Mononuclear cell (primary cell): Measurements from ENCODE around the gene NEURL1B. TPM values are rescaled to one million over a fixed set of nuclear protein-coding genes. Genes with fewer than 3 reads are reported as not detected.

Experiments used
- H3K27me3 ChIP-seq: 2 replicates; pipeline ENCODE4 v1.6.0; 2011; ENCODE audit warnings: low read length, control low read depth; ENCODE audit not compliant: insufficient read depth
- H3K4me1 ChIP-seq: 2 replicates; pipeline ENCODE4 v1.5.1; 2011; ENCODE audit warnings: mild to moderate bottlenecking, low read length, control low read depth; ENCODE audit not compliant: insufficient read depth
- H3K4me3 ChIP-seq: 2 replicates; pipeline ENCODE4 v1.5.1; 2011; ENCODE audit warnings: mild to moderate bottlenecking, low read length, moderate library complexity
- H3K9me3 ChIP-seq: 2 replicates; pipeline ENCODE4 v1.5.1; 2011; ENCODE audit warnings: low read depth, mild to moderate bottlenecking, control low read depth, low read length
- total RNA-seq: library from RNA; depleted of rRNA; stranded (reverse); fragments of >200 nt; gene quantifications from one replicate; pipeline ENCODE4 v1.2.3, GENCODE V29; 2012

NEURL1B gene
- total RNA-seq, 1 donor = 0.10 TPM

DNA sequence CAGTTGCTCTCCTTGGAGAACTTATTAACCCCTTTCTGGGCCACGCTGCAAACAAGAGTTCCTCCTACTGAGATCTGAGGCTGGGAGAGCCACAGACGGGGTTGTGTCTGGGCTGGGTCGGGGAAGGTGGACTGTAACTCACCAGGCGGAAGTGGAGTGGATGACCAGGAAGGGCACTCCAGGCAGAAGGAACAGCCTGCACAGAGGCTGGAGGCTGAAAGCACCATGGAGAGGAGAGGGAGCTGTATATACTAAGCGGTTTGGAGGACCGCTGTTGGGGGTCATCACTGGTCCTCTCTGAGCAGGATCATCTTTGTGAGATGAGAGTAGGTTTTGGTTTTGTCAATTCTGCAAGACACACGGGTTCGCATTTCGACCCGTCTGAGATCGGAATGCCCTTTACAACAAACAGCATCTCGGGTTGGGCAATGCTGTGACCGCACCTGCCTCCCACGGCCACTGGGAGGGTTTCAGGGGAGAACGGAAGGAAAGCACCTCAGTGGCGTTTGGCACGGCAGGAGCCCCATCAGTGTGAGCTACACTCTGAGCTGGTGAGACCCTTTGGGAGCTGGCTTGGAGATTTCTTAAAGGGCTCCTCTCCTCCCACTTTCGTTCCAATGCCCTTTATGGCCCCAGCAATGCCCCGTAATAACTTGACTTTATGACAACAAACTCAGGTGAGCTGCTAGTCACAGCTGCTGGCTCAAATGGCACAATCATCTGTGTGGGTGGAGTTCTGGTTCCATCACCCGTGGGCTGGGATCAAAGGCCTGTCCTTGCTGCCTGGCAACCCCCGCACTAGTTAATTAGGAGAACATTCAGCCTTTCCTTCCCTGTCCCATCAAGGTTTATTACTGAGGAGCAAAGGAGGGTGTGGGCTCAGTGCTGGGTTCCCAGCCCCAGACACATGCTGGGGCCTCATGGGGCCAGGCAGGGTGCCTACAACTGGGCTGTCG lies 18.7 kb upstream of the NEURL1B start:
- Histone ChIP-seq H3K9me3 (no peaks in the 10 kb centered on the region), H3K27me3 (no peaks in the 10 kb centered on the region), H3K4me3 (no peak overlapping the region), H3K4me1 (no peaks in the 10 kb centered on the region)

DNA sequence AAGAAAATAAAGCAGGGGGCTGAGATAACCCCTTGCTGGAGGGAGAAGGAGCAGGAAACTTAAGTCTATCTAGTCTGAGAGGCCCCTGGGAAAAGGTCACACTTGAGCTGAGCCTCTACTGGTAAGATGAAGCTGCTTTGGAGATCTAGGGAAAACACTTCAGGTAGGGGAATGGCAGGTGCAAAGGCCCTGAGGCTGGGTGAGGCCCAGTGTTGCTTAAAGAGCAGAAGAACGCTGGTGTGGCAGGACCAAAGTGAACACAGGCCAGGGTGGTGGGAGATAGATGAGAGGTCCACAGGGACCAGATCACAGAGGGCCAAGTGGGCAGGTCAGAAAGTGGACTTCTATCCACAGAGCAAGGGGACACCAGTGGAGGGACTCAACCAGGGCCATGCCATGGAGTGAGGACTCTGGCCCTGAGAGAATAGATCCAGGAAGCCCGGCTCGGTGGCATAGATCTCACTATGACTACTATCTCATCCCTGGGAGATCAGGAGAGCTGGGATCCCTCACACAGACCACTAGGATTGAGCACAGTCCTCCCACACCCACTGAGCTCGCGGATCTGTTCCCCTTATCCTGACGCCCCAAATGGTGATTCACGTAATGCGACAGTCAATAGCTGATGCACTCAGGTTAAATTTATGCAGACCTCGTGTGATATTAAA lies 17.6 kb upstream of the NEURL1B start:
- no peaks in the 10 kb centered on the region for H3K4me1 ChIP-seq
- no peaks in the 10 kb centered on the region for H3K27me3 ChIP-seq
- no peak overlapping the region for H3K4me3 ChIP-seq
- no peaks in the 10 kb centered on the region for H3K9me3 ChIP-seq

- H3K4me3 ChIP-seq = no peak overlapping the region
- H3K4me1 ChIP-seq = no peaks in the 10 kb centered on the region
- H3K9me3 ChIP-seq = no peaks in the 10 kb centered on the region
- no peaks in the 10 kb centered on the region for H3K27me3 ChIP-seq
Measured at GRCh38 chr5:172624083-172624995, 16.7 kb upstream of the NEURL1B start.

DNA sequence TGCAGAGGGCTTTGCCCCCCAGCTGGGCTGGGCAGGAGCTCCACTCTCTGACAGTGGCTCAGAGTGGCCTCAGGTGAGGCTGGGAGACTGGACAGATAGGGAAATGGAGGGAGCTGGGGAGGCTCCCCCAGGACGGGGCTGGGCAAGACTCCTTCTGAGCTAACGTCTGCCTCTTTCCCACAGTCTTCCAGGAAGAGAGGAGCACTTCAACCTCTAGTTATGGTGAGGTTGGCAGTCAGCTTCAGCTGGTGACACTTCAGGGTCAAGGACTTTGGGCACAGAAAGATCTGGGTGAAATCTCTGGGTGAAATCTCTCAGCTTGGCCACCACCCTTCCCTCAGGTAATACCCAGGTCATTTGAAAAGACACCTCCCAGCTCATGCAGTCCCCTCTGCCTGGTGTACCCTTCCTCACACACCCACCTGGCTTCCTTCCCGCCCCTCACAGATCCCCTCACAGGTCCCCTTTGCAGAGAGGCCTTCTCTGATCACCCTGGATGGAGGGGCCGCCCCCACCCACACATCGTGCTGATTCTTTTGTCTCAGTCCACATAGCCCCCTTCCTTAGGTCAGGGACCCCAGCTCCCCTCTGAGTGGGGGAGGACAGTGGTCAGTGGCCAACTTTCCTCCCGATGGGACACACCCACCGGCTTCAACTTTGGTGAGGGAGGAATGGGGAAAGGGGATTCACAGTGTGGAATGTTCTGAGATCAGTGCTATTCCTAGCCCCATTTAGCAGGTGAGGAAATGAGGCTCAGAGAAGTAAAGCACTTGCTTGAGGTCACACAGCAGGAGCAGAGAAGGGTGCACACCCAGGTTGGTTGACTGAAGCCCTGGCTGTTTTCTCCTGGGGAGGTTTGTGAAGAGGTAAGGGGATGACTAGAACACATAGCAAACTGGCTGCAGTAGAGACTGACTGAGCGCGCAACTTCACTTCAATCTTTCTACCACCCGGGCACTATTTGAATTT lies 15.8 kb upstream of the NEURL1B start:
- Histone ChIP-seq H3K4me1 (no peaks in the 10 kb centered on the region), H3K4me3 (no peak overlapping the region), H3K27me3 (no peaks in the 10 kb centered on the region), H3K9me3 (no peaks in the 10 kb centered on the region)

DNA sequence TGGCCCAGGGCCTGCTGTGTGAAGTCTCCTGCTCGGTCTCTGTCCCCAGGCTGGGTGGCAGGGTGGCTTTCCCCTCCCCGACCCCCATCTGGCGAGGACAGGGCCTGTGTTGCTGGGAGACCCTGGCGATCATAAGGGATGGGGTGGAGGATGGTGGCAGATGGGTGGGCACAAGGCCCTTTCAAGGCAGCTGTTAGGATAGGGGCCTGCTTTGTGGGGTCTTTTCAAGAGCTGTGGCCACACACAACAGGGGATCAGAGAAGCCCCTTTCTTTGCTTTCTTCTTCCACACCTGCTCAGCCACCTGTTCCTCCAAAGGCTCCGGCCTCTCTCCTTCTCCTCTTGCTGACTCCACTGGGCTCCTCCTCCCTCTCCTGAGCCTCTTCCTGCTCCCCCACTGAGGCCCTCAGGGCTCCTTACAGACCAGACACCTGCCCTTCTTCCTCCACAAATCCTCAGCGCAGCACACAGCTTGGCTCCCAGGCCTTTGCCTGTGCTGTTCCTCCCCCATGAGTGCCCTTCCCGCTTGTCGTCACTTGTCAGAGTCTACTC lies 15.0 kb upstream of the NEURL1B start:
- no peak overlapping the region for H3K4me3 ChIP-seq
- no peaks in the 10 kb centered on the region for H3K4me1 ChIP-seq
- no peaks in the 10 kb centered on the region for H3K9me3 ChIP-seq
- no peaks in the 10 kb centered on the region for H3K27me3 ChIP-seq

GRCh38 chr5:172630082-172630481 lies 11.0 kb upstream of the NEURL1B start:
- H3K27me3 ChIP-seq = no peaks in the 10 kb centered on the region
- no peak overlapping the region for H3K4me3 ChIP-seq
- no peaks in the 10 kb centered on the region for H3K9me3 ChIP-seq
- H3K4me1 ChIP-seq = no peaks in the 10 kb centered on the region

- Histone ChIP-seq H3K9me3 (no peaks in the 10 kb centered on the region), H3K4me3 (no peak overlapping the region), H3K4me1 (no peaks in the 10 kb centered on the region), H3K27me3 (no peaks in the 10 kb centered on the region)
Measured at GRCh38 chr5:172630482-172630881, 10.6 kb upstream of the NEURL1B start.

DNA sequence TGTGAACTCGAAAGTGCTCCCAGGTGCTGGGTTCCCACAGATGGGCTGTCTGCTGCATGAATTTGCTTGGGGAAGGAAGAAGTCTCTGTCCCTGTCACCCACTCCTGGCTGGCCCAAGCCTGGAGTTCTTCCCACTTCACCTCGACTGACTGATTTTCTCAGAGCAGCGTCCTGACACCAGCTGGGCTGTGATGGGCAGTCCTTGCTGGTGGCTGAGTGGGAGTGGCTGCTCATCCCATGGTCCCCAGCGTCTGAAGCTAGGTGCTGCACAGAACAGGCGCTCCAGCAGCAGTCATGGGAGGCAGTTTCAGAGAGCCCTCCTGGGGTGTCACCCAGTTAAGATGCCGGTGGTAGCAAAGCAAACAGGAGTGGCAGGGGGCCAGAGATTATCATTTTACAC lies 10.1 kb upstream of the NEURL1B start:
- no peaks in the 10 kb centered on the region for H3K9me3 ChIP-seq
- H3K27me3 ChIP-seq = no peaks in the 10 kb centered on the region
- no peaks in the 10 kb centered on the region for H3K4me1 ChIP-seq
- H3K4me3 ChIP-seq = no peak overlapping the region

GRCh38 chr5:172632346-172633092 lies 8.5 kb upstream of the NEURL1B start:
- Histone ChIP-seq H3K4me3 (no peak overlapping the region), H3K9me3 (no peaks in the 10 kb centered on the region)

GRCh38 chr5:172633403-172633970 lies 7.6 kb upstream of the NEURL1B start:
- Histone ChIP-seq H3K27me3 (no peaks in the 10 kb centered on the region), H3K9me3 (no peaks in the 10 kb centered on the region), H3K4me1 (no peaks in the 10 kb centered on the region), H3K4me3 (no peak overlapping the region)

More at GRCh38 chr5:172632346-172633092, 8.5 kb upstream of the NEURL1B start:
- H3K27me3 ChIP-seq = no peaks in the 10 kb centered on the region
- no peaks in the 10 kb centered on the region for H3K4me1 ChIP-seq

GRCh38 chr5:172634106-172634899 lies 6.8 kb upstream of the NEURL1B start:
- H3K4me3 ChIP-seq = no peak overlapping the region
- no peaks in the 10 kb centered on the region for H3K9me3 ChIP-seq
- H3K4me1 ChIP-seq = no peaks in the 10 kb centered on the region
- no peaks in the 10 kb centered on the region for H3K27me3 ChIP-seq

DNA sequence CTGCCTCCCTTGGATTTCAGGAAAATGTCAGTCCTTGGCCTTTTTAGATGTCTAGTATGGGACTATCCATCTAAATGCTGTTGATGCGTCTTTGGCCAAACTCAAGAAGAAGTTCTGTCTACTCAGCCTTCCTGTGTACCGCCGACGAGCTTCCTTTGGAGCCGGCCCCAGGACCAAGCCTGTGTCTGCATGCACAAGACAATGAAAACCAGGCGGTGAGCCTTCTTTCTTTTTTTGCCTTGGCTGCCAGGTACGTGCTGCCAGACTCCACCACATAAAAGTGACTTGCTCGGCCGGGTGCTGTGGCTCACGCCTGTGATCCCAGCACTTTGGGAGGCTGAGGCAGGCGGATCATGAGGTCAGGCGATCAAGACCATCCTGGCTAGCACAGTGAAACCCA lies 6.0 kb upstream of the NEURL1B start:
- no peaks in the 10 kb centered on the region for H3K4me1 ChIP-seq
- no peaks in the 10 kb centered on the region for H3K27me3 ChIP-seq
- no peak overlapping the region for H3K4me3 ChIP-seq
- H3K9me3 ChIP-seq = no peaks in the 10 kb centered on the region
